Islet precursor cell (in vitro differentiated cells): Measurements from ENCODE around the gene DTNBP1.

Experiments used
- DNase-seq: peaks from one replicate; pipeline ENCODE4 v3.0.0-alpha.2; 2018

The DTNBP1 gene

GRCh38 chr6:15553736-15554294 is 109.0 kb downstream of the DTNBP1 start:
- no peak for DNase-seq

- peak; percentile 54 for DNase-seq
Measured at GRCh38 chr6:15553031-15553430, 109.8 kb downstream of the DTNBP1 start.

DNA sequence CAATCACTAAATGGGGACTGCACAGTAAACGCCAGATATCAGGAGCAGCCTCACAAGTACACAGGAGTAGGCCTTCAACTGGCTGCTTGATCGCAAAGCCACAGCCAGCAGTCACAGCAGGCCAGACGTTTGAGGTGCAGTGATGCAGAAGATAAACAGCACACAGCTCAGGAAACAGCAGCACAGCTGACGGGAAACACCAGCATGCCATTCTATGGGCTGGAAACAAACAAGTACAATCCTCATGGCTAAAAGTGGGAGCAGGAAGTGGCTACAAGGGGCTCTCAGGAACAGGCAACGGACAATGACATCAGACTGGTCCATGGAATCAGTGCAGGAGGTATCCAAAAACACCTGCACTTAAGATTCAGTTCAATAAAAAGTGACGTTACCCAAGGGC is 111.0 kb downstream of the DTNBP1 start:
- DNase-seq: peak; percentile 87

- DNase-seq: peak; percentile 48
Measured at GRCh38 chr6:15551262-15551661, 111.6 kb downstream of the DTNBP1 start.

GRCh38 chr6:15550546-15551123 is 112.2 kb downstream of the DTNBP1 start:
- peak; percentile 41 for DNase-seq

- no peak for DNase-seq
Measured at GRCh38 chr6:15549371-15549770, 113.5 kb downstream of the DTNBP1 start.

- DNase-seq: no peak
Measured at GRCh38 chr6:15547400-15547799, 115.4 kb downstream of the DTNBP1 start.

GRCh38 chr6:15546591-15546990 is 116.2 kb downstream of the DTNBP1 start:
- DNase-seq: peak; percentile 61

- DNase-seq: peak; percentile 25
Measured at GRCh38 chr6:15544321-15544900, 118.4 kb downstream of the DTNBP1 start.

- peak; percentile 21 for DNase-seq
Measured at GRCh38 chr6:15543332-15543917, 119.4 kb downstream of the DTNBP1 start.

- DNase-seq: peak; percentile 18
Measured at GRCh38 chr6:15539722-15540270, 123.0 kb downstream of the DTNBP1 start.

GRCh38 chr6:15538766-15539495 is 123.9 kb downstream of the DTNBP1 start:
- peak; percentile 37 for DNase-seq

GRCh38 chr6:15538106-15538505 is 124.7 kb downstream of the DTNBP1 start:
- peak; percentile 37 for DNase-seq

DNA sequence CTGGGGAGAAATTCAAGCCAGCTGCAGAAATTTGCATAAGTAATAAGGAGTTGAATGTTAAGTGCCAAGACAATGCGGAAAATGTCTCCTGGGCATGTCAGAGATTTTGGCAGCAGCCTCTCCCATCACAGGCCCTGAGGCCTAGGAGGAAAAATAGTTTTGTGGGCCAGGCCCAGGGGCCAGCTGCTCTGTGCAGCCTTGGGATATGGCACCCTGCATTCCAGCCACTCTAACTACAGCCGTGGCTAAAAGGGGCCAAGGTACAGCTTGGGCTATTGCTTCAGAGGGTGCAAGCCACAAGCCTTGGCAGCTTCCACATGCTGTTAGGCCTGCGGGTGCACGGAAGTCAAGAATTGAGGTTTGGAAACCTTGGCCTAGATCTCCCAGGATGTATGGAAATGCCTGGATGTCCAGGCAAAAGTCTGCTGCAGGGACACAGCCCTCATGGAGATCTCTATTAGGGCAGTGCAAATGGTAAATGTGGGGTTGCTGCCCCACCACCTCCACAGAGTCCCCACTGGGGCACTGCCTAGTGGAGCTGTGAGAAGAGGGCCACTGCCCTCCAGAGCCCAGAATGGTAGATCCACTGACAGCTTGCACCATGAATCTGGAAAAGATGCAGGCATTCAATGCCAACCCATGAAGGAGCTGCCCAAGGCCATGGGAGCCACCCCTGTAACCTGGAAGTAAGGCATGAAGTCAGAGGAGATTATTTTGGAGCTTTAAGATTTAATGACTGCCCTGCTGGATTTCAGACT is 126.5 kb downstream of the DTNBP1 start:
- peak; percentile 40 for DNase-seq

DNA sequence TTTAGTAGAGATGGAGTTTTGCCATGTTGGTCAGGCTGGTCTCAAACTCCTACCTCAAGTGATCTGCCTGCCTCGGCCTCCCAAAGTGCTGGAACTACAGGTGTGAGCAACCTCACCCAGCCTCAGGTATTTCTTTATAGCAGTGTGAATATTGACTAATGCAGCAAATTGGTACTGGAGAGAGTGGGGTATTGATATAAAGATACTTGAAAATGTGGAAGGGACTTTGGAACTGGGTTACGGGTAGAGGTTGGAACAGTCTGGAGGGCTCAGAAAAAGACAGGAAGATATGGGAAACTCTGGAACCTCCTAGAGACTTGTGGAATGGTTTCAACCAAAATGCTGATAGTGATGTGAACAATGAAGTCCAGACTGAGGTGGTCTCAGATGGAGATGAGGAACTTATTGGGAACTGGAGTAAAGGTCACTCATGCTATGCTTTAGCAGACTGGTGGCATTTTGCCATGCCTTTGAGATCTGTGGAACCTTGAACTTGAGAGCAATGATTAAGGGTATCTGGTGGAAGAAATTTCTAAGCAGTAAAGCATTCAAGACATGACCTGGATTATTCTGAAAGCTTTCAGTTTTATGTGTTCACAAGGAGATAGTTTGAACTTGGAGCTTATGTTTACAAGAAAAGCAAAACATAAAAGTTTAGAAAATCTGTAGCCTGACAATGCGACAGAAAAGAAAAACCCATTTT is 127.2 kb downstream of the DTNBP1 start:
- peak; percentile 7 for DNase-seq

DNA sequence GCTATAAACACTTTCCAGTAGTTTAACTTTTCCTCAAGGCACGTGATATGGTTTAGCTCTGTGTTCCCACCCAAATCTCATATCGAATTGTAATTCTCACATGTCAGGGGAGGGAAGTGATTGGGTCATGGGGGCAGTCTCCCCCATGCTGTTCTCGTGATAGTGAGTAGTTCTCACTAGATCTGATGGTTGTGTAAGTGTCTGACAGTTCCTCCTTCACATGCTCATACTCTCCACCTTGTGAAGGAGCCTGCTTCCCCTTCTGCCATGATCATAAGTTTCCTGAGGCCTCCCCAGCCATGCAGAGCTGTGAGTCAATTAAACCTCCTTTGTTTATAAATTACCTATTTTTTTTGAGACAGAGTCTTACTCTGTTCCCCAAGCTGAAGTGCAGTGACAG is 127.9 kb downstream of the DTNBP1 start:
- DNase-seq: peak; percentile 22

DNA sequence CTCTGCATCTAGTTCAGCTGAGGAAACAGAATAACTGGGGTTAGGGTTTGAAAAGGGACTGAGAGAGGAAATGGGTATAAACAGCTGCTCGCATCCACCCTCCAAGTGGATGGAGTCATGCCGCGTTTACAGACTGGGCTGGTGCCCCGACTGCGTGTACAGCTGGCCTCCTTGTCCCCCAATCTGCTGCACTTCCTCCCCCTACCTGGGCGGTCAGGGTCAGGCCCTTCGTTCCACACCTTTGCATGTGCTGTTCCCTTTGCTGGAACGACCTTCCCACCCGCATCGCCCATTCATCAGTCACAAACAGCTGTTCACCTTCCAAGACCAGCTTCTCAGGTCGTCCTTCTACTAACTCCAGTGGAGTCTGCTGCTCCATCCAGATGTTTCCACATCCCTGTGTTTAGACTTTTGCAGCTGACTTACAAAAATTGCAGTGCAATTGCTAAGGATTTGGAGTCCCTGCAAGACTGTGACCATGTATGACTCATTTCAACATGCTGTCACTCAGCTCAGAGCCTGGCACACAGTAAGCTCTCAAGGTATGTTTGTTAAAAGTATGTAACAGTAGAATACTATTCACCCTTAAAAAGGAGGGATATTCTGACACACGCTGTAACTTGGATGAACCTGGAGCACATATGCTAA is 129.3 kb downstream of the DTNBP1 start:
- peak; percentile 42 for DNase-seq

- peak; percentile 50 for DNase-seq
Measured at GRCh38 chr6:15531973-15532372, 130.9 kb downstream of the DTNBP1 start.

DNA sequence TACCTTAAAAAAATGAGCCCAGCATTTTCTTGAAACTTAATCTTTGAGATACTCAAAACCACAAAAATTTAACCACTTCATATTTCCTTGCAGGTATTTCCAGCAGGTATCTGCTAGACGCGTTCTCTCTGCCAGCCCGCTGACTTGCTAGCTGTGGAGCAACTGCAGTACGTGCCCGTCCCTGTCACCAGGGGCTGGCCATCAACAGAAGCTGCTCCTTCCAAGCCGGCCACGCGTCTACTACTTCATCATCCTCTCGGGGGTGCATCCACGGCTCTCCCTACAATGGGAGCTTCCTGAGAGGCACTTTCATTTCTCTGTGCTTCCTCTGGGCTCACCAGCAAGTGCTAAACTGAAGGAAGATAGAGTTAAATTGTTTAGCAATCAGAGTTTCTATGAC is 132.4 kb downstream of the DTNBP1 start:
- DNase-seq: peak; percentile 41

GRCh38 chr6:15528870-15529269 is 134.0 kb downstream of the DTNBP1 start:
- DNase-seq: peak; percentile 35
